ENCODE results near the gene ZNF408.

ZNF408 gene

GRCh38 chr11:46676436-46677158, 24.2 kb upstream of the ZNF408 start:
- DNase-seq (ENCODE audit: low read depth in 2 of 2): no peak

GRCh38 chr11:46677169-46677568, 23.7 kb upstream of the ZNF408 start:
- DNase-seq (ENCODE audit: low read depth in 2 of 2): no peak

- DNase-seq (ENCODE audit: low read depth in 2 of 2): no peak
Measured at GRCh38 chr11:46677991-46678740, 22.7 kb upstream of the ZNF408 start.

GRCh38 chr11:46678741-46679130, 22.1 kb upstream of the ZNF408 start:
- DNase-seq (ENCODE audit: low read depth in 2 of 2): no peak

- no peak for DNase-seq (ENCODE audit: low read depth in 2 of 2)
Measured at GRCh38 chr11:46679241-46680163, 21.3 kb upstream of the ZNF408 start.

- no peak for DNase-seq (ENCODE audit: low read depth in 2 of 2)
Measured at GRCh38 chr11:46680164-46680760, 20.6 kb upstream of the ZNF408 start.

- no peak for DNase-seq (ENCODE audit: low read depth in 2 of 2)
Measured at GRCh38 chr11:46680815-46681214, 20.0 kb upstream of the ZNF408 start.

GRCh38 chr11:46681814-46682213, 19.0 kb upstream of the ZNF408 start:
- no peak for DNase-seq (ENCODE audit: low read depth in 2 of 2)

- no peak for DNase-seq (ENCODE audit: low read depth in 2 of 2)
Measured at GRCh38 chr11:46682773-46683752, 17.8 kb upstream of the ZNF408 start.

- no peak for DNase-seq (ENCODE audit: low read depth in 2 of 2)
Measured at GRCh38 chr11:46684367-46684766, 16.5 kb upstream of the ZNF408 start.

- DNase-seq (ENCODE audit: low read depth in 2 of 2): no peak
Measured at GRCh38 chr11:46686886-46687795, 13.7 kb upstream of the ZNF408 start.

- no peak for DNase-seq (ENCODE audit: low read depth in 2 of 2)
Measured at GRCh38 chr11:46690702-46691101, 10.1 kb upstream of the ZNF408 start.

- DNase-seq (ENCODE audit: low read depth in 2 of 2): no peak
Measured at GRCh38 chr11:46692450-46692849, 8.4 kb upstream of the ZNF408 start.

GRCh38 chr11:46693597-46694012, 7.2 kb upstream of the ZNF408 start:
- no peak for DNase-seq (ENCODE audit: low read depth in 2 of 2)

GRCh38 chr11:46694072-46694471, 6.8 kb upstream of the ZNF408 start:
- no peak for DNase-seq (ENCODE audit: low read depth in 2 of 2)

GRCh38 chr11:46694607-46695006, 6.2 kb upstream of the ZNF408 start:
- DNase-seq (ENCODE audit: low read depth in 2 of 2): no peak

GRCh38 chr11:46695345-46696211, 5.3 kb upstream of the ZNF408 start:
- DNase-seq (ENCODE audit: low read depth in 2 of 2): no peak

- no peak for DNase-seq (ENCODE audit: low read depth in 2 of 2)
Measured at GRCh38 chr11:46696212-46696558, 4.6 kb upstream of the ZNF408 start.

GRCh38 chr11:46697303-46697702, 3.5 kb upstream of the ZNF408 start:
- no peak for DNase-seq (ENCODE audit: low read depth in 2 of 2)

Data from stimulated activated CD4-positive, alpha-beta T cell treated with anti-CD3 and anti-CD28 coated beads, Interleukin-15, amount 100 ng/mL, for 48 hours (primary cell).